ENCODE results near the gene PRXL2B.

- TF ChIP-seq CTCF (IDR thresholded peaks at IDR 0.05) (no peak), POLR2A (IDR thresholded peaks at IDR 0.05) (no peak)
Measured at GRCh38 chr1:2596530-2597333, 10.2 kb downstream of the PRXL2B start.
